ENCODE data around the gene PLEKHA4. TPM values are rescaled to one million over a fixed set of nuclear protein-coding genes. Genes with fewer than 3 reads are reported as not detected.
"Not testable (repeated sequence)": the region's sequence is repeated elsewhere in the genome, so short reads cannot be mapped to it uniquely, and the experiment has no call there.

PLEKHA4 gene
- total RNA-seq, 2 donors from 2014 or later: 9.1 to 20.3 TPM

DNA sequence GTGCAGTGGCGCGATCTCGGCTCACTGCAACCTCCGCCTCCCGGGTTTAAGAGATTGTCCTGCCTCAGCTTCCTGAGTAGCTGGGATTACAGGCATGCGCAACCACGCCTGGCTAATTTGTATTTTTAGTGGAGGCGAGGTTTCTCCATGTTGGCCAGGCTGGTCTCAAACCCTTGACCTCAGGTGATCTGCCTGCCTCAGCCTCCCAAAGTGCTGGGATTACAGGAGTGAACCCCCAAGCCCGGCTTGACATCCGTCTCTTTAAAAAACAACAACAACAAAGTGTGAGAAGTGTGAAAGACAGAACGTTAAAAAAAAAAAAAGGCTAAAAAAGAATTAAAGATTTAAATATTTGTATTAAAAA, 31.0 kb upstream of the PLEKHA4 start:
- DNase-seq (ENCODE audit: low spot score in 2 of 2); H3K9me3 Mint-ChIP-seq; ATAC-seq: not testable (repeated sequence)
- Mint-ChIP-seq H3K27ac (peak overlapping the region; percentile 96 to 97), H3K36me3 (peaks cover 10 to 21% of the 10 kb centered on the region in 2 donors)

DNA sequence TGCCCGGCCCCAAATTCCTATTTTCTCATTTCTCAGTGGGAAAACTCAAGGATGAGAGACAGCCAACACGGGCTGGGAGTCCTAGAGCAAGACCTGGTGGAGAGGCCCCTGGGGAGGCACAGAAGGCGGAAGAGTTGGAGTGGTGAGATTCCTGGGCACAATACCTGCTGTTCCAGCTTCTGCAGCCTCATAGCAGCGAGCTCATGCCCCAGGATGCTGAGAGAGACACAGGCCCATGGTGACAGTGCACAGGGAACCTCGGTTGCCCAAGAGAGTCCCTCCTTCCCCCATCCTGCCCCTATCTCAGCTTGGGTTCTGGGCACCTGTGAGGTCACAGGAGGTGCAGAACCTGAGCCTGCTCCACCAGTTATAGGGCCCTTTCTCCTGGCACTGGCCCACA, 28.8 kb upstream of the PLEKHA4 start:
- Mint-ChIP-seq H3K9me3 (no peaks in the 10 kb centered on the region), H3K27ac (peak overlapping the region in 1 of 2 donors; percentile 66), H3K36me3 (peaks cover 10 to 15% of the 10 kb centered on the region in 2 donors)
- ATAC-seq: no peak
- DNase-seq (ENCODE audit: low spot score in 2 of 2): no peak

DNA sequence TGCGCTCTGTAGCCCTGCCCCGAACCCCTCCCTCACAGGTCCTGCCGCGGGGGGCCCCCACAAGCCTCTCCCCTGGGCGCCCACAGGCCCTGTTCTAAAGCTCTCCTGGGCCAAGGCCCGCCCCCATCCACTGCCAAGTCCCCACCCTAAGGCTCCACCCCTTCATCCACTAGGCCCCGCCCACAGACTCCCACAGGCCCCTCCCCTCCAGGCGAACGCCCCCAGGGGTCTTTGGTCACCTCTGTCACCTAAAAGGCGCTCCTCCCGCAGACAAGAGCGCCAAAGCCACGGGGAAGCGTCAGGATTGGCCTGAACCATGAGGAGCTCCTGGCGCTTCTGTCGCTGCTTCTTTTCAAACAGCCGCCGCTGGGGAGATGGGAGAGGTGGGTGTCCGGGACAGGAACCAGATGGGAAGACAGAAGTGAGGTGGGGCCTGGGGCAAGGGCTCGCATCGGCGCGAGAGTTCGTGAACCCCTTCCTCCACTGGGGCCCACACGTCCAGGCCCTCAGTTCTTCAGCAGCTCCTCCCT, 27.8 kb upstream of the PLEKHA4 start:
- no peaks in the 10 kb centered on the region for H3K9me3 Mint-ChIP-seq
- DNase-seq (ENCODE audit: low spot score in 2 of 2) (peak in 1 of 2 donors; percentile 76), ATAC-seq (peak in 1 of 2 donors; percentile 51)

DNA sequence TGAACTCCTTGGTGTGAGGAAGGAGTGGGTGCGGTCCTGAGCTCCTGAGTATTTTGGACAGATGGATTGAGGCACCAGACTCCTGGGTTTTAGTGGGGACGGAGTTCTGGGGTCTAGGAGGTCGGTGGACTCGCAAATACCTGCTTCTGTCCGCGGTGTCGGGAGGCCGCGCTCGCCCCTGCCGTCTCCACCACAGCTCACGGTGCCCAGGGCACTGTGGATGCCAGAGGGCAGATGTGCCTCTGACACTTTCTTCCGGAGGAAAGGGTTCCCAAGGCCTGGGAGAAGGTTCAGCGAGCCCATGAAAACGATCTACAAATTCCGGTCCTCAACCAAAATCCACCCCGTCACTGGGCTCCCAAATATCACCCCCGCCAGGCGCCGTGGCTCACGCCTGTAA, 26.8 kb upstream of the PLEKHA4 start:
- Mint-ChIP-seq H3K9me3 (no peaks in the 10 kb centered on the region), H3K36me3 (peaks cover 2 to 3% of the 10 kb centered on the region in 2 donors), H3K27ac (no peak overlapping the region)
- ATAC-seq: no peak
- no peak for DNase-seq (ENCODE audit: low spot score in 2 of 2)

More for the DNA sequence above, 27.8 kb upstream of the PLEKHA4 start:
- Mint-ChIP-seq H3K27ac (peak overlapping the region in 1 of 2 donors; percentile 66), H3K36me3 (peaks cover 10% of the 10 kb centered on the region in 2 donors)

DNA sequence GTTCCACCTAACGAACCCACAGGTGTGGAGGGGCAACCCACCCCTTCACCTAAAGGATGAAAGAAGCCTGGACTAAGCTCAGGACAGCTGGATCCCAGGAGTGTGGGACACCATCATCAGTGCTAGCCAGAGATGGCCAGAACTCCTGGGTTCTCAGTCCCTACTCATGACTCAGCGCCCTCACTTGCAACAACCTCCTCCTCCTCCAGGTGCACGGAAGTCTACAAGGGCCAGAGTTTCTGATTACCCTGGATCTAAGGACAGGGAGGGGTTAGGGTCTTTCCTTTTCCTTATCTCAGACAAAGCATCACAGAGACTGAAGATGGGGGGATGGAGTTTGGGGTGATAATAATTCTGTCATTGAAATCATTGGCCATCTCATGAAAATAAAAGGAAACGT, 22.1 kb upstream of the PLEKHA4 start:
- H3K36me3 Mint-ChIP-seq: no peaks in the 10 kb centered on the region
- no peak for DNase-seq (ENCODE audit: low spot score in 2 of 2)
- no peak for ATAC-seq
- H3K27ac Mint-ChIP-seq: peak overlapping the region in 1 of 2 donors; percentile 61
- no peaks in the 10 kb centered on the region for H3K9me3 Mint-ChIP-seq

DNA sequence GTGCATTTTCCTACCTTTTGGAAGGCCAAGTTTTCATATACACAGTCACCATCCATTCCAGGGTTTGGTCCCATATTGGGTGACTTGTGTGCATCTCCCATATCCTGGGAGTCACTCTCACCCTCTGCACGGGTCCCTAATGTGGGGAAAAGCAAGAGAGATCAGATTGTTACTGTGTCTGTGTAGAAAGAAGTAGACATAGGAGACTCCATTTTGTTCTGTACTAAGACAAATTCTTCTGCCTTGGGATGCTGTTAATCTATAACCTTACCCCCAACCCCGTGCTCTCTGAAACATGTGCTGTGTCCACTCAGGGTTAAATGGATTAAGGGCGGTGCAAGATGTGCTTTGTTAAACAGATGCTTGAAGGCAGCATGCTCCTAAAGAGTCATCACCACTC, 21.1 kb upstream of the PLEKHA4 start:
- DNase-seq (ENCODE audit: low spot score in 2 of 2); H3K36me3 Mint-ChIP-seq; ATAC-seq; H3K27ac Mint-ChIP-seq; H3K9me3 Mint-ChIP-seq: not testable (repeated sequence)

DNA sequence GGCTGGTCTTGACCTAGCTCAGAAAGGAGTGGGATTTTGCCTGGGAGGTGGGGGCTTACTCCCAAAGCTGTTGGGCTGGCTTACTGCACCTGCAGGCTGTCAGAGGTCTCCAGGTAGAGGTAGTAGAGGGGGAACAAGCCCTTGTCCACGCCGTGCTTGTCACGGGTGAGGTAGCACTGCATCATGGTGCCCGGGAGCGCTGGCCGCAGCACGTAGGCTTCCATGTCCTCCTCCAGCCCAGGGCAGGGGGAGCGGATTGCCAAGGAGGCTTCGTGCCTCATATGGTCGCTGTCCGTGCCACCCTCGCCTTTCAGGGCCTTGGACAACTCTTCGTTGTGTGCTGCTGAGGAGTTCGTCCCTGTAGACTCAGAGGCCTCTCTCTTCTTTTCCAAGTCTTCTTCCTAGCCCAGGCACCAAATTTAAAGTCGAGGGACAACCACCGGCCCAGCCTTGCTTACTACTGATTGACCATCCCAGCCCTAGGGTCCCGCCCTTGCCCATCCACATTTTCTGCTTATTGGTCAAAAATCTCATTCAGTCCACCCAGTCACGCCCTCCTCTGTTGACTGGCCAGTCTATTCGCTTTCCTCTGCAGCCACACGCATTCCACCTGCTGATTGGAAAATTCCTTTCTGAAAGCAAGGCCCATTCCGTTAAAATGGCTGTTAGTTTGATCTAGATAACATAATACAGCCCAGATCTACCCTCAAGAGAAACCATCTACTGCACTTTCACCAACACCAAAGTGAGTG, 19.6 kb upstream of the PLEKHA4 start:
- ATAC-seq (no peak), DNase-seq (ENCODE audit: low spot score in 2 of 2) (no peak)
- no peak overlapping the region for H3K27ac Mint-ChIP-seq
- H3K36me3 Mint-ChIP-seq: no peaks in the 10 kb centered on the region
- no peaks in the 10 kb centered on the region for H3K9me3 Mint-ChIP-seq

DNA sequence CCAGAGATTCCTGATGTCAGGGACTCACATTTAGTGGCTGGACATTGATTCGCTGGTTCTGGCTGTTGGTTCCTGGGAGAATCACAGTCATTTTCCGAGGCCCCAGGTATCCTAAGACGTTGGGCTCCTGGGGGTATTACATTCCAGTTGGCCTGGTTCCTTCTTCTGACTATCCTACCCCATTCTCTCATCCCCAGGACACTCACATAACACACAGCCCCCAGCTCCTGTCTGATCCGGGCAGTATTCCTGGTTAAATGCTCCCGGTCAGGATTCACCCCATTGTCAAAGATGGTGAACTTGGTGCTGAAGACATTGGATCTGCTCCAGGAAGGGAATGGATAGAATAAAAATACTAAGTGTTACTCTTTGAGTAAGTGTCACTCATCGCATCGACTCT, 15.3 kb upstream of the PLEKHA4 start:
- Mint-ChIP-seq H3K9me3 (no peaks in the 10 kb centered on the region), H3K36me3 (peaks cover 0 to under 1% of the 10 kb centered on the region in 2 donors), H3K27ac (peak overlapping the region in 1 of 2 donors; percentile 76)
- DNase-seq (ENCODE audit: low spot score in 2 of 2): no peak
- ATAC-seq: peak in 1 of 2 donors; percentile 2

DNA sequence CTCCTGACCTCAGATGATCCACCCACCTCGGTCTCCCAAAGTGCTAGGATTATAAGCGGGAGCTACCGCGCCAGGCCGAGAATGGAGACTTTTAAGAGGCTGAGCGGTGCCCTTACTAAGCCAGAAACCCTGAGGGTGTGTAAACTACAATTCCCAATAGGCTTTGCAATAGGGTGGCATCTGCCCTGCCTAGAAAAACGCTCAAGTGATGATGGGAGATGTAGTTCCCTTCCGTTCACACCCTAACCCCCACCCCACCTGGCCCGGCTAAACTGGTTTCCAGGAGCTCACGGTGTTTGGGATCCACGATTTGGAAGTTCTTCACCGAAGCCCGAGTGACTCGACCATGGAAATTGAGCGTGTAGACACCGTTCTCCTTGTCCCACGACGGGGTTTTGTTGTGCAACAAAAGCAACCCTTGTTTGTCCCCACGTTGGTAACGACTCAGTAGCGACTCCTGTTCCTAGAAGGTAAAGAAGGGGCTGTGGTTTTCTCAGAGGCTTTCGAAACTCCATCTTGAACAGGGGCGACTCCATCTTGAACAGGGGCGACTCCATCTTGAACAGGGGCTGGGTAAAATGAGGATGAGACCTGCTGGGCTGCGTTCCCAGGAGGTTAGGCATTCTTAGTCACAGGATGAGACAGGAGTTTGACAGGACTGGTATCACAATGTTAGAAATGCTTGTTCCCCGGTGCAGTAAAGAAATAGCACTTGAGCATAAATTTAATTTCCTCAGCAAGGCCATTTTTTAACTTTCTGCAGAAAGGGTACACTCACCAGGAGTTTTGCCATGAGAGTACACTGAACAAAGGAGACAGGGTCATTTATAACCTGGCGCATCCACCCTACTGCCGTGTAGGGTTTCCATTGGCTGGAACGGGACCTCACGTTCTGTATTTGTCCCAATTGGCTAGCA, 13.6 kb upstream of the PLEKHA4 start:
- DNase-seq (ENCODE audit: low spot score in 2 of 2): no peak

DNA sequence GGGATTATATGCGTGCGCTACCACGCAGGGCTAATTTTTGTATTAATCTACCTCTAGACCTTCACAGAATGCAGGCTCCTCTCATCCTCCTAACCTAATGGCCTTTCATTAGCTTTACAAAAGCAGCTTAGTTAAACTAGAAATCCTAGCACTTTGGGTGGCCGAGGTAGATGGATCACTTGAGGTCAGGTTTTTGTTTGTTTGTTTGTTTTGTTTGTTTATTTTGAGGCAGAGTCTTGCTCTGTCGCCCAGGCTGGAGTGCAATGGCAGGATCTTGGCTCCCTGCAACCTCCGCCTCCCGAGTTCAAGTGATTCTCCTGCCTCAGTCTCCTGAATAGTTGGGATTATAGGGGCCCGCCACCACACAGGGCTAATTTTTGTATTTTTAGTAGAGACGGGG, 11.3 kb upstream of the PLEKHA4 start:
- not testable (repeated sequence) for H3K9me3 Mint-ChIP-seq; ATAC-seq; DNase-seq (ENCODE audit: low spot score in 2 of 2)
- peaks cover 16 to 36% of the 10 kb centered on the region in 2 donors for H3K36me3 Mint-ChIP-seq
- H3K27ac Mint-ChIP-seq: peak overlapping the region; percentile 53 to 92

More for the DNA sequence above, 13.6 kb upstream of the PLEKHA4 start:
- Mint-ChIP-seq H3K36me3 (peaks cover 7 to 17% of the 10 kb centered on the region in 2 donors), H3K27ac (peak overlapping the region; percentile 64 to 73), H3K9me3 (no peaks in the 10 kb centered on the region)
- peak; percentile 9 to 32 for ATAC-seq

DNA sequence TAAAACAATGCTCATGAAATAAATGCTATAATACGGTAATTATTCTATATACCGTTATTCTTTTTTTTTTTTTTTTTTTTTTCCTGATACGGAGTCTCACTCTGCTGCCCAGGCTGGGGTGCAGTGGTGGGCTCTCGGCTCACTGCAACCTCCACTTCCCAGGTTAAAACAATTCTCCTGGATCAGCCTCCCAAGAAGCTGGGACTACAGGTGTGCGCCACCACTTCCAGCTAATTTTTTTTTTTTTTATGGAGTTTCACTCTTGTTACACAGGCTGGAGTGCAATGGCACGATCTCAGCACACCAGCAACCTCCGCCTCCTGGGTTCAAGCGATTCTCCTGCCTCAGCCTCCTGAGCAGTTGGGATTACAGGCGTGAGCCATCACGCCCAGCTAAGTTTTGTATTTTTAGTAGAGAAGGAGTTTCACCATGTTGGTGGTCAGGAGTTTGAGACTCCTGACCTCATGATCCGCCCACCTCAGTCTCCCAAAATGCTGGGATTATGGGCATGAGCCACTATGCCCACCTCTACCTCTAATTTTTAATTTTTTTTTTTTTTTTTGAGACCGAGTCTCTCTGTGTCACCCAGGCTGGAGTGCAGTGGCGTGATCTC, 10.7 kb upstream of the PLEKHA4 start:
- DNase-seq (ENCODE audit: low spot score in 2 of 2): no peak
- peak overlapping the region in 1 of 2 donors; percentile 92 for H3K27ac Mint-ChIP-seq
- H3K36me3 Mint-ChIP-seq: peaks cover 21 to 42% of the 10 kb centered on the region in 2 donors
- no peak for ATAC-seq
- H3K9me3 Mint-ChIP-seq: no peaks in the 10 kb centered on the region

DNA sequence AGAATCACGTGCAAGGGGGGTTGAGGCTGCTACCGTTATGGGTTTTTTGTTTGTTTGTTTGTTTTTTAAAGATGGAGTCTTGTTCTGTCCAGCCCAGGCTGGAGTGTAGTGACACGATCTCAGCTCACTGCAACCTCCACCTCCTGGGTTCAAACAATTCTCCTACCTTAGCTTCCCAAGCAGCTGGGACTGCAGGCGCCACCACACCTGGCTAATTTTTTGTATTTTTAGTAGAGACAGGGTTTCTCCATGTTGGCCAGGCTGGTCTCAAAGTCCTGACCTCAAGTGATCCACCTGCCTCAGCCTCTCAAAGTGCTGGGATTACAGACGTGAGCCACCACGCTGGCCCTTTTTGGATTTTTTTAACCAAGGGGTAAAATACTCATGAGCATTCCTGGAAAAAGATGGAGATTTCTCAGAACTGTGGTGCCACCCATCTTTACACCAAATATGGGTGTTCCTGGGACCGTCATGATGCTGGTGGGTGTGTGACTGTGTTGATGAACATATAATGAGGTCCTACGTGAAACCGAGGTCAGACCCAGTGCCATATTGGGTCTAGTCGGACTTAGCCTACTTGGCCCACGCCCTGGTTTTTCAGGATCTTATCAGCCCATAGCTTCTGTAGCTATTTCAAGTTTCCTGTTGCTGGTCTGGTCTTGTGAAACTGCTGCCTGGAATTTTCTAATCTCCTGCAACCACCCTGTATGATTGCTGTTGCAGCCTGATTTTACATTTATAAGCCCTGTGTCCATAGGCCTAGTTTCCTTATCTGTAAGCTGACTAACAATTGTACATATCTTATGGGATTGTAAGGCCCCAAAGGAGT, 10.0 kb upstream of the PLEKHA4 start:
- H3K9me3 Mint-ChIP-seq: no peaks in the 10 kb centered on the region
- peaks cover 29 to 49% of the 10 kb centered on the region in 2 donors for H3K36me3 Mint-ChIP-seq
- ATAC-seq (no peak), DNase-seq (ENCODE audit: low spot score in 2 of 2) (peak in 1 of 2 donors; percentile 37)
- H3K27ac Mint-ChIP-seq: peak overlapping the region; percentile 79 to 88

DNA sequence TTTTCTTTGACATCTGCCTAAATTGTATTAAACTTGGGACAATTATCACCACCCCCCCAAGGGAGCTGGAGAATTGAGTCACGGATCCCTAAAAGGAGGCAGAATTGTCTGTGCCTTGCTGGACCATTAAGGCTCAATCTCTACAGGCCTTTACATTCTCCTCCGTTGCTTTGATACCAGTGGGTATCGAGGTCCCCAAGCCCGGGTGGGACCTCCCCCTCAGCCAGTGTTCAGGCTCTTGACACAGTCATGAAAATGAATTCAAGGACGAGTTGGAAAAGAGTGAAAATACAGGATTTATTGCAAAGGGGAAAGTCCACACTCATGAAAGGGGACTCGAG, 9.4 kb upstream of the PLEKHA4 start:
- H3K9me3 Mint-ChIP-seq: no peaks in the 10 kb centered on the region
- H3K36me3 Mint-ChIP-seq: peaks cover 34 to 55% of the 10 kb centered on the region in 2 donors
- H3K27ac Mint-ChIP-seq: peak overlapping the region; percentile 79 to 88
- ATAC-seq (no peak), DNase-seq (ENCODE audit: low spot score in 2 of 2) (no peak)

DNA sequence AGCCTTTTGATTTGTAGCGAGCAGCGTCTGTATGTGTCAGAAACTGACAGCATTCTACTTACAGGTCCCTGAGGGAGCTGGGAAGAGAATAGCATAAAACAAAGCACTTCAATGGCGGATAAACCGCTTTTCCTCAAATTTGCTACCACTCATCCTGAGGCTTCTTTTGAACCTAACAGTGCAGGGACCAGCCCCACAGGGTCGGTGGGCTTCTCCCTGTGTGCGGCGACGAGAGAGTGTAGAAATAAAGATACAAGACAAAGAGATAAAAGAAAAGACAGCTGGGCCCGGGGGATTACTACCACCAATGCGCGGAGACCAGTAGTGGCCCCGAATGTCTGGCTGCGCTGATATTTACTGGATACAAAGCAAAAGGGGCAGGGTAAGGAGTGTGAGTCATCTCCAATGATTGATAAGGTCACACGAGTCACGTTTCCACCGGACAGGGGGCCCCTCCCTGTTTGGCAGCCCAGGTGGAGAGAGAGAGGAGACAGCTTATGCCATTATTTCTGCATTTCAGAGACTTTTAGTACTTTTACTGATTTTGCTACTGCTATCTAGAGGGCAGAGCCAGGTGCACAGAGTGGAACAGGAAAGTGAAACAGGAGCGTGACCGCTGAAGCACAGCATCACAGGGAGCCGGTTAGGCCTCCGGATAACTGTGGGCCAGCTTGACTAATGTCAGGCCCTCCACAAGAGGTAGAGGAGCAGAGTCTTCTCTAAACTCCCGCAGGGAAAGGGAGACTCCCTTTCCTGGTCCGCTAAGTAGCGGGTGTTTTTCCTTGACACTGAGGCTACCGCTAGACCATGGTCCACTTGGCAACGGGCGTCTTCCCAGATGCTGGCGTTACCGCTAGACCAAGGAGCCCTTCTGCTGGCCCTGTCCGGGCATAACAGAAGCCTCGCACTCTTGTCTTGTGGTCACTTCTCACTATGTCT, 7.9 kb upstream of the PLEKHA4 start:
- ATAC-seq, H3K9me3 Mint-ChIP-seq: not testable (repeated sequence)
- Mint-ChIP-seq H3K27ac (peak overlapping the region; percentile 100), H3K36me3 (peaks cover 42 to 62% of the 10 kb centered on the region in 2 donors)
- DNase-seq (ENCODE audit: low spot score in 2 of 2): peak; percentile 67 to 77

All from activated naive CD4-positive, alpha-beta T cell treated with anti-CD3 and anti-CD28 coated beads, Interleukin-2, amount 50 U/mL, for 72 hours (primary cell).